Stimulated activated CD4-positive, alpha-beta T cell treated with anti-CD3 and anti-CD28 coated beads, Interleukin-12 subunit alpha, Interleukin-12 subunit beta, amount 100 ng/mL, for 4 hours (primary cell): ENCODE data around the gene CAPZA3.
"Not testable (repeated sequence)": the region's sequence is repeated elsewhere in the genome, so short reads cannot be mapped to it uniquely, and the experiment has no call there.

Source experiments
- DNase-seq: peaks from one replicate; pipeline ENCODE4 v3.0.0-alpha.2; 2020

CAPZA3 gene, protein sequence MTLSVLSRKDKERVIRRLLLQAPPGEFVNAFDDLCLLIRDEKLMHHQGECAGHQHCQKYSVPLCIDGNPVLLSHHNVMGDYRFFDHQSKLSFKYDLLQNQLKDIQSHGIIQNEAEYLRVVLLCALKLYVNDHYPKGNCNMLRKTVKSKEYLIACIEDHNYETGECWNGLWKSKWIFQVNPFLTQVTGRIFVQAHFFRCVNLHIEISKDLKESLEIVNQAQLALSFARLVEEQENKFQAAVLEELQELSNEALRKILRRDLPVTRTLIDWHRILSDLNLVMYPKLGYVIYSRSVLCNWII

DNA sequence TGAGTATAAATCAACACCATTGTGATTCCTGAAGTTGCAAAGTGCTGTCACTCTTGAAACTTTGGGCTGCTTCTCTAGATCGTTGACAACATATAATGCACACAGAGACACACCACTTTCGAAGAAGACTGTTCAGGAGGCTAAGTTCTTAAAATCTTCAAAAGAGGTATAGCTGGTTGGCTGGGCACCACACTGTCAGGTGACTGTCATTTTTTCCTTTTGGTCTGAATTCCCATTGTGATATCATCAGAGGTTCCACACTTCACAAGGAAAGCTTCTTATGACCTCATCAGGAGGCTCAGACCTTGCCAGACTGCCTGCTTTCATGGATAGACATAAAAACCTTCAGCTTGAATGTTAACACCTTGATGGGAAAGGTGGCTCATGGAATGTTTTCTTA, at the start of gene CAPZA3, which contains the start of gene PLCZ1:
Gene CAPZA3 (plus strand): TSS at position 301 of the 400 bp plus-strand sequence. CDS start 150 bp downstream, outside the sequence.
Gene PLCZ1 (minus strand): TSS at position 194 of the 400 bp plus-strand sequence. CDS start 641 bp downstream, outside the sequence.
- DNase-seq: no peak

- no peak for DNase-seq
Observed at GRCh38 chr12:18689771-18690170, 48.1 kb upstream of the CAPZA3 start.

- no peak for DNase-seq
Observed at GRCh38 chr12:18690653-18691052, 47.3 kb upstream of the CAPZA3 start.

DNA sequence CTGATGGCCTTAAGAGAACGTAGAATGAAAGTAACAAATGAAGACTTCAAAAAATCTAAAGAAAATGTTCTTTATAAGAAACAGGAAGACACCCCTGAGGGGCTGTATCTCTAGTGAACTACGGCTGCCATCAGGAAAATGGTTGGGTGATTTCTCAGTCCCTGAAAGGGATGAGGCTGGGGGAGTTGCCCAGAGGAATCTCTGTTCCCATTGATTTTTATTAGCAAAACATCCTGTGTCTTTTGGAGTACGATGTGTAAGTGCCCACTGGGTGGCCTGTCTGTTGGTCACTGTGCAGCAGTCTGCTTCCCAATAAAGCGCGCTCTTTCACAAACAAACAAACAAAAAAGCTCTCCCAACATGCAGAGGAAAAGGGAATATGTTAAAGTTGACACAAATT, 43.9 kb upstream of the CAPZA3 start:
- DNase-seq: not testable (repeated sequence)

DNA sequence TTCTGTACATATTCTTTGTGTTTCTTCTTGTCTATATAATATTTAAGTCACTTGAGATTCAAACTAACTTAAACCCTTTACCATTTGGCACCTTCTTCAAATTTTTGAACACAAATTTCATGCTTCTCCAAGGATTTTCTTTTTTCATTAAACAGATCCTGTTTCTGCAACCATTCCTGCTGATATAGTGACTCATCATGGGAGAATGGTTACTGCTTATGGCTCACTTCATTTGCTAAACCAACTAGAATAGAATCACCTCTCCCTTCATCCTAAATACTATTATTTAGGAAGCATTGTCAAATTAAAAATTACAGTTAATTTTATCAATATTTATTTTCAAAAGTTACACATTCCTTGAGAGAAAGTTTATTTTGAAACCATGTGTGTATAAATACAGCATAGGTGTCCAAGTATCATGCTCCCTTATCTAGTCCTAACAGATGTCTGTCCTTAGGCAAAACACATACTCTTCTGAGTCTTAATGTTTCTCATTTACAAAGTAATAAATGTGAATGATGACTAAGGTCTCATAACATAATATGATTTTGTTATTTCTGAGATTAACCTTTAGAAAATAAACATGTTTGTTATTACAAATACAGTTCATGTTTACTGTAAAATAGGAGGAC, 40.8 kb upstream of the CAPZA3 start:
- DNase-seq: no peak

GRCh38 chr12:18700271-18700670, 37.6 kb upstream of the CAPZA3 start:
- no peak for DNase-seq

GRCh38 chr12:18703321-18703720, 34.6 kb upstream of the CAPZA3 start:
- no peak for DNase-seq

GRCh38 chr12:18703911-18704310, 34.0 kb upstream of the CAPZA3 start:
- DNase-seq: no peak

DNA sequence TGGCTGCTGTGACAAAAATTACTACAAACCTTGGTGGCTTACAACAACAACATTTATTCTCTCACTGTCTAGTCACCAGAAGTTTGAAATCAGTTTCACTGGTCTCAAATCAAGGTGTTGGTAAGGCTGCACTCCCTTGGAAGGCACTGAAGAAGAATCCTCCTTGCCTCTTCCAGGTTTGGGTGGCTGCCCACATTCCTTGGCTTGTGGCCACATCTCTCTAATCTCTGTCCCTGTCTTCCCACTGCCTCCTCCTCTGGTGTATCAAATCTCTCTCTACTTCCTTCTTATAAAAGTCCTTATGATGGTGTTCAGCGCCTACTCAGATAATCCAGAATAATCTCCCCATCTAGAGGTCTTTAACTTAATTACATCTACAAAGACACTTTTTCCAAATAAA, 31.1 kb upstream of the CAPZA3 start:
- DNase-seq: no peak

DNA sequence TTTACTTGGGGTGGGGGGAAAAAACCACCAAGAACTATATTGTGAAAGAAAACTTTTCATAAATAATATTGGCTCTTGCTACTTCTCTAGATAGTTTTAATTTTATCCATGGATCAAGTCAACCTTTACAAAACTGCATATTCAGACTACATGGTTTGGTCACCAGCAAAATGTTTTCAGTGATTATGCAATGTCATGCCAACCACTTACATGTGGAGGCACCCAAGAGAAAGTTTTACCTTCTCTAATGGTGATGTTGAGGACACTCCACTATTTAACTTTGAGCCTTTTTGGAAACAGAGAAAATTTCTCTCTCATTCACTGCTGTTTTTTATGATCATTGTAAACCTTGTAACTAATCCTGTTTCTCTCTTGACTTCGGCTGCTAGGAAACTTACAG, 21.7 kb upstream of the CAPZA3 start:
- DNase-seq: no peak

- no peak for DNase-seq
Observed at GRCh38 chr12:18718462-18718861, 19.5 kb upstream of the CAPZA3 start.

GRCh38 chr12:18719922-18720510, 17.9 kb upstream of the CAPZA3 start:
- DNase-seq: no peak

DNA sequence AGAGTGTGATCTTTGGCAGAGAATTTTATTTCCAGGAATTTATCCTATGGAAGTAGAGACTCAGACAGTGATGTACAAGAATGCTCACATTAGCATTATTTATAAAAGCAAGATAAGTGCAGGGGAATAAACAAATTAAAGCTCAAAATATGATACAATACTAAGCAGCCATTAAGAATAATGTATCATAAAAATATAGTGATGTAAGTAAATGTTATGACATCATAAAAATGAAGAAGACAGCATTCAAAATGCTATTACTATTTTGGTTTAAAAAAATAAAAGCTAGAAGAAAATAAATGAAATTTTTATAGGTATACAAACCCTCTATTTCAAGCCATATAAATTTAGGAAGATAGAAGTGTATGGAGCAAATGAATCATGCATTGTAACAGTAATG, 17.2 kb upstream of the CAPZA3 start:
- no peak for DNase-seq

DNA sequence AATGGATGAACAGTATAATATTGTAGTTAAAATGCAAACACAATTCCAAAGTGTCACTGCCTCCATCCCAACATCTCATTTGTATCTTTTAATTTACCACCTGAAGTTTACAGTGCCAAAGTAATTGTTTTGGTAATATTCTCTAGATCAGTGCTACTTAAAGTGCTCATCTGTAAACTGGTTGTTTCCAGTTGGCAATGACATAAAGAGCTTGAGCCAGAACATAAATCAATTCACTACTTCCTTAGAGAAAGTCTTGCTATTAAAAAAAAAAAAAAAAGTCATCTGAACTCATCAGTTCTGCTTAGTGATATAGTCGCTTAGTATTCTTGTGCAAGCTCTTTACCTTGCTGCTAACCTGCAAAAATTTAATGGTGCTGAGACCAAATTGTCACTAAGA, 16.5 kb upstream of the CAPZA3 start:
- no peak for DNase-seq

- no peak for DNase-seq
Observed at GRCh38 chr12:18723752-18724151, 14.2 kb upstream of the CAPZA3 start.

DNA sequence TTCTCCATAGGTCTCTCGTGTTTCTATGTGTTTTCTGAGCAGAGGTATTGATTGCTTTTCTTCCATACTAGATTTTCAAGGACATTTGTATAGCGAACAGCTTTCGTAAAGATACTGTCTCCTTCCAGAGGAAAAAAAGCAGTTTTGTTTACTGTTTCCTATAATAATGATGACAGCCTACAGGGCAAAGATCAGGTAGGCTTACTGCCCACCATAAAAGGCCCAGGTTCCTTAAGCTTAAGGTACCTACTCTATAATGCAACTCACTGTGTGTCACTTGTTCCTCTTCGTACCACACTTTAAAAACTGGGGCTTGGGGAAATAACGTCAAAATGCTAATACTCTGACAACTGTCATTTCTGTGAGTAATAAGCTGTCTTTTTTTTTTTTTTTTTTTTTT, 6.8 kb upstream of the CAPZA3 start:
- DNase-seq: no peak

- no peak for DNase-seq
Observed at GRCh38 chr12:18747895-18748294, 10.0 kb downstream of the CAPZA3 start.

GRCh38 chr12:18749386-18749957, 11.6 kb downstream of the CAPZA3 start:
- DNase-seq: no peak

DNA sequence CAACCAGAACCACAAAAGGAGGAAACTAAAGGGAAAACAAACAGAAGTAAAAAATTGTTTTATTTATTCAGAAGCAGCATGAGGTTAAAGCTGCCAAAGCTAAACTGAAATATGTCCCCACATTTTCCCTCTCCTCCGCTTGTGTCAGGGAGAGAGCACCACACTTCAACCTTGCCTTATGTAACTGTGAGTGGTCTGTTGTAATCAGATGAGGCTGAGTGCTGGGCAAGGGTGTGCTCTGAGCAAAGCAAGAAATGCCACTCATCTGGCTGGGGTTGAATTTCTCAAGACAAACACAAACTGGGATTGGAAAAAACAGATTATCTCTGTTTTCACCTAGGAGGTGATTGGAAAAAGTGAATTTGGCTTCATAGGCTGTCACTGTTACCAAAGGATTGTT, 12.2 kb downstream of the CAPZA3 start:
- no peak for DNase-seq

GRCh38 chr12:18751866-18752265, 13.9 kb downstream of the CAPZA3 start:
- no peak for DNase-seq

GRCh38 chr12:18752280-18752920, 14.5 kb downstream of the CAPZA3 start:
- no peak for DNase-seq

DNA sequence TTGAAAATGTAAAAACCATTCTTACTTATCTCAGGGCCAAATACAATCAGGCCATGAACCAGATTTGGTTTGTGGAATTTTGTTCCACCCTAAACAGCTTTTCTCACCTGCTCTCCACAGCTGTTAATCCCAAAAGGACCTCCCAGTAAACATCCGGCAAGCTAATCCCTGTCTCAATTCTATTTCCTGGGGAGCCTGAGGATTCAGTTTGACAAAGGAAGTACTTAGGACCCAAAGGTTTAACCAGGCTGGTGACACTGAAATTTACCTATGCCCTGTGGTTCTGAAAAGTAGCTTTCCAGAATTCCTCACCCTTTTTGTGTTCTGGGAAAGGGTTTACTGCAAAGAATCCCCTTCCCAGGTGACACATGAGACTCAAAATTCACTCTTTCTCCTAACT, 15.0 kb downstream of the CAPZA3 start:
- DNase-seq: no peak

DNA sequence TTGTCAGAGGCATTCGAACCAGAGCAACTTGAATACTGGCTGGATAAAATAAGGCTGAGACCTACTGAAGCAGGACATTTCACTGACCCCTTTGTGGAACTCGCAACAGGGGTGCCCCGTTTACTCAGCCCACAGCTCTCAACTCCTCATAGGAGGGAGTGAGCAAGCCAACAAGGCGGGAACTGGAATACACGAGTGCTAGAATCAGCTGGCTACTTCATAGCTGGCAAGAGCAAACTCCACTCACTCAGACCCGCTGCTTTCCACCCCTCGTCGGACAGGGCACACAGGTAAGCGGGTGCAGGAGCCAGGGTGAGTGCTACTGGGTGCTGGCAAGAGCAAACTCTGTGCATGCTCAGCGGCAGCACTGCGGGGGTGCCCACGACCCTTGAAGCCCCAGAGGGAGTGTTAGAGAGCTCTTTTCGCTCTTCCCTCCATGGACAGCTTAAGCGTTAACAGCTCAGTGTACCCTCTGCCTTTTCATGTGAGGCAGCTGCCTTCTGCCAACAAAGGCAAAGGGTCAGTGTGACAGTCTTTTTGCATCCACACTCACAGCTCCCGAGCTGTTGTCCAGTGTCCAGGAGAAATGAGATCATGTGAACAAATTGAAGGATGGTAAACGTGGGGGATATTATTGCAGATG, 15.7 kb downstream of the CAPZA3 start:
- no peak for DNase-seq
